Measurements from ENCODE around the gene CD36.

DNA sequence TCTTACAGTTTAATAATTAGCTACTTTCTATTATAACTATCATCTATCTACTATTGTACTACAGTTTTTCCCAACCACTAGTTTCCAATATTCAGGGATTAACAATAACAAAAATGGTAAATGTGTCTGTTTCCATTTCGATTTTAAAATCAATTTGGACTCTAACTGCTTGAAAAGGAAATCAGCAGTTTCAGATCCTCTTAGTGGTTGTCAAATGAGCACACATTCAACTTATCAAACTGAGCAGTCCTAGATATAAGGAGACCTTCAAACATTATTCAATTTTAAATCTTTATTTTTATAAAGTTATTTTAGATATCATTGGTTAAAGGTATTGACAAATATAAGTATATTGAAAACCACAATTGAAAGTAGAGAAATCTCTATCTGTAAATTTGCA lies 46.8 kb upstream of the CD36 start:
- no peak for TF ChIP-seq POLR2A (IDR thresholded peaks at IDR 0.05)
- TF ChIP-seq, protein P1, sequence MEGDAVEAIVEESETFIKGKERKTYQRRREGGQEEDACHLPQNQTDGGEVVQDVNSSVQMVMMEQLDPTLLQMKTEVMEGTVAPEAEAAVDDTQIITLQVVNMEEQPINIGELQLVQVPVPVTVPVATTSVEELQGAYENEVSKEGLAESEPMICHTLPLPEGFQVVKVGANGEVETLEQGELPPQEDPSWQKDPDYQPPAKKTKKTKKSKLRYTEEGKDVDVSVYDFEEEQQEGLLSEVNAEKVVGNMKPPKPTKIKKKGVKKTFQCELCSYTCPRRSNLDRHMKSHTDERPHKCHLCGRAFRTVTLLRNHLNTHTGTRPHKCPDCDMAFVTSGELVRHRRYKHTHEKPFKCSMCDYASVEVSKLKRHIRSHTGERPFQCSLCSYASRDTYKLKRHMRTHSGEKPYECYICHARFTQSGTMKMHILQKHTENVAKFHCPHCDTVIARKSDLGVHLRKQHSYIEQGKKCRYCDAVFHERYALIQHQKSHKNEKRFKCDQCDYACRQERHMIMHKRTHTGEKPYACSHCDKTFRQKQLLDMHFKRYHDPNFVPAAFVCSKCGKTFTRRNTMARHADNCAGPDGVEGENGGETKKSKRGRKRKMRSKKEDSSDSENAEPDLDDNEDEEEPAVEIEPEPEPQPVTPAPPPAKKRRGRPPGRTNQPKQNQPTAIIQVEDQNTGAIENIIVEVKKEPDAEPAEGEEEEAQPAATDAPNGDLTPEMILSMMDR (IDR thresholded peaks at IDR 0.05): no peak
- TF ChIP-seq POLR2AphosphoS5 (IDR thresholded peaks at IDR 0.05): no peak

Data from prostate gland (tissue), 2 donors.